K562 (cell line): ENCODE measurements around the gene DROSHA. TPM values are rescaled to one million over a fixed set of nuclear protein-coding genes. Genes with fewer than 3 reads are reported as not detected.

Experiments used
- ATAC-seq: fragments of 200-7000 bp; cut with Tn5 transposase; 3 replicates; pipeline ENCODE4 v1.9.1; 2020; ENCODE audit warnings: moderate library complexity
- BruUV-seq: library from RNA; stranded (reverse); fragments of 400-500 nt; replicated peaks from 2 replicates; lab custom pipeline; 2021; lab: Mats Ljungman, UMichigan
- CTCF ChIA-PET: fragments of 300-600 bp; formaldehyde crosslinking; extraction: SDS; loops from one replicate; lab custom pipeline; 2021; ENCODE audit warnings: low intra/inter-chr PET ratio; lab: Yijun Ruan, JAX
- POLR2A ChIA-PET: fragments of 300-600, 350-650 bp; sonication (Branson Sonifier 250); formaldehyde crosslinking; extraction: SDS; loops from one replicate; lab custom pipeline; 2021; ENCODE audit warnings: antibody characterized with exemption, inconsistent platforms; lab: Yijun Ruan, JAX
- DNase-seq, 4 experiments: peaks; one replicate each; pipeline versions ENCODE4 v3.0.0 to v3.0.0-alpha.2; 2011 to 2018; ENCODE audit warnings: low spot score in 3 of 4, mixed read lengths in 3 of 4; ENCODE audit errors: extremely low read depth in 1 of 4
- FAIRE-seq: peaks from 2 replicates; lab custom pipeline; 2011; peaks lifted over from hg19 to GRCh38; lab: Jason Lieb, UNC
- H2AFZ ChIP-seq: 2 replicates; pipeline ENCODE4 v1.6.0; 2011; ENCODE audit warnings: low read depth, low read length, control low read depth, inconsistent platforms
- H3K27ac ChIP-seq: fragments of 200-600 bp; 3 replicates; pipeline ENCODE4 v1.8.0; 2011; ENCODE audit warnings: low read depth, mild to moderate bottlenecking, control low read depth, inconsistent platforms, low read length, moderate library complexity, mixed read lengths; ENCODE audit errors: extremely low read depth
- H3K27me3 ChIP-seq, 2 experiments: fragments of 300-600 bp in 1 of 2; 2 replicates in 1 of 2; 3 replicates in 1 of 2; pipeline versions ENCODE4 v1.6.0 to v1.8.0; 2011; ENCODE audit warnings: inconsistent platforms in 2 of 2, low read length in 2 of 2, mild to moderate bottlenecking in 1 of 2, mixed read lengths in 1 of 2, moderate library complexity in 1 of 2; ENCODE audit not compliant: control insufficient read depth in 2 of 2, insufficient read depth in 2 of 2
- H3K36me3 ChIP-seq: fragments of 300-600 bp; 3 replicates; pipeline ENCODE4 v1.8.0; 2011; ENCODE audit warnings: mild to moderate bottlenecking, low read length, inconsistent platforms; ENCODE audit not compliant: control insufficient read depth, insufficient read depth
- H3K4me1 ChIP-seq, 2 experiments: fragments of 200-600 bp in 1 of 2; replicated peaks in 1 of 2; 2 replicates in 1 of 2; 3 replicates in 1 of 2; pipeline versions ENCODE4 v1.5.1 to v1.8.0; 2011; ENCODE audit warnings: inconsistent platforms in 2 of 2, low read length in 2 of 2, mild to moderate bottlenecking in 1 of 2, mixed read lengths in 1 of 2, moderate library complexity in 1 of 2; ENCODE audit not compliant: control insufficient read depth in 2 of 2, insufficient read depth in 2 of 2
- H3K4me2 ChIP-seq: 2 replicates; pipeline ENCODE4 v1.6.1; 2011; ENCODE audit warnings: low read length, control low read depth, inconsistent platforms, mixed read lengths; ENCODE audit not compliant: insufficient read depth
- H3K4me3 ChIP-seq: fragments of 200-600 bp; sonication (generic), shearing (Covaris generic); 2 replicates; pipeline ENCODE4 v1.5.1; 2016; ENCODE audit warnings: control low read depth, inconsistent platforms
- H3K79me2 ChIP-seq: fragments of 200-600 bp; 3 replicates; pipeline ENCODE4 v1.8.0; 2011; ENCODE audit warnings: low read length, inconsistent platforms; ENCODE audit not compliant: control insufficient read depth, insufficient read depth
- H3K9ac ChIP-seq, 2 experiments: 2 replicates each; pipeline versions ENCODE4 v1.6.0 to v1.6.1; 2011; ENCODE audit warnings: low read depth in 2 of 2, low read length in 2 of 2, control low read depth in 1 of 2, inconsistent platforms in 1 of 2, mild to moderate bottlenecking in 1 of 2, mixed read lengths in 1 of 2; ENCODE audit not compliant: insufficient read depth in 1 of 2
- H3K9me1 ChIP-seq: one replicate; pipeline ENCODE4 v1.6.0; 2011; ENCODE audit warnings: inconsistent platforms, mild to moderate bottlenecking, low read length, moderate library complexity; ENCODE audit not compliant: control insufficient read depth, insufficient read depth
- H3K9me3 ChIP-seq: replicated peaks from 2 replicates; pipeline ENCODE4 v1.5.1; 2011; ENCODE audit warnings: low read depth, low read length, inconsistent platforms; ENCODE audit not compliant: control insufficient read depth, insufficient read depth
- H4K20me1 ChIP-seq: replicated peaks from 2 replicates; pipeline ENCODE4 v1.6.1; 2011; ENCODE audit warnings: low read length, inconsistent platforms, mixed read lengths; ENCODE audit not compliant: control insufficient read depth, insufficient read depth
- CHCHD3 ChIP-seq: fragments of 250-450 bp; sonication (Bioruptor Pico); IDR thresholded peaks from 2 replicates; pipeline ENCODE4 v2.1.2; 2022; ENCODE audit warnings: mild to moderate bottlenecking
- FUS ChIP-seq: fragments of 200-400 bp; formaldehyde crosslinking; optimal IDR thresholded peaks from 2 replicates; pipeline ENCODE3; 2017; ENCODE audit warnings: low read depth, low read length
- GATAD2A ChIP-seq: fragments of 450-650 bp; IDR thresholded peaks from 2 replicates; pipeline ENCODE4 v1.6.1; 2017
- PML ChIP-seq: IDR thresholded peaks from 2 replicates; pipeline ENCODE4 v1.6.1; 2012; ENCODE audit warnings: low read length, inconsistent platforms
- RAD21 ChIP-seq, 2 experiments: fragments of 250-450 bp in 1 of 2; fragments of 450-650 bp in 1 of 2; sonication (Bioruptor Pico) in 1 of 2; formaldehyde crosslinking in 1 of 2; IDR thresholded peaks in 1 of 2; conservative IDR thresholded peaks in 1 of 2; 2 replicates each; pipeline versions ENCODE4 v1.4.0 to v1.8.0; 2020 to 2022; ENCODE audit warnings: mild to moderate bottlenecking in 2 of 2, moderate library complexity in 1 of 2
- TAF7 ChIP-seq: fragments of 450-650 bp; IDR thresholded peaks from 2 replicates; pipeline ENCODE4 v1.6.1; 2016; ENCODE audit warnings: missing genetic modification characterization, missing compliant biosample characterization
- ZNF280B ChIP-seq: fragments of 250-450 bp; sonication (Bioruptor Pico); IDR thresholded peaks from 2 replicates; pipeline ENCODE4 v1.5.1; 2021; ENCODE audit warnings: mild to moderate bottlenecking
- ZNF324 ChIP-seq: fragments of 250-450 bp; sonication (Bioruptor Pico); IDR thresholded peaks from 2 replicates; pipeline ENCODE4 v1.4.0; 2020; ENCODE audit warnings: mild to moderate bottlenecking
- ZNF449 ChIP-seq: fragments of 250-450 bp; sonication (Bioruptor Pico); IDR thresholded peaks from 2 replicates; pipeline ENCODE4 v1.8.0; 2022; ENCODE audit warnings: moderate library complexity, mild to moderate bottlenecking, inconsistent platforms
- ZNF551 ChIP-seq: fragments of 250-450 bp; sonication (Bioruptor Pico); IDR thresholded peaks from 2 replicates; pipeline ENCODE4 v1.5.0; 2021; ENCODE audit warnings: mild to moderate bottlenecking, moderate library complexity
- WGBS: fragments of 100-300 bp; shearing (Covaris generic); methylation state at CpG from one replicate; pipeline ENCODE4 v1.1.6; 2016; ENCODE audit warnings: low coverage, mixed read lengths; ENCODE audit not compliant: insufficient coverage; ENCODE audit errors: missing lambda C conversion rate; 5-methylcytosine and 5-hydroxymethylcytosine counted together
- in situ Hi-C: fragments of 300-500 bp; cut with MboI; formaldehyde crosslinking; loops from 4 replicates; pipeline ENCODE4 v1.15.0; 2018; ENCODE audit warnings: inconsistent platforms, mixed read lengths
- intact Hi-C: fragments of 100-400 bp; cut with micrococcal nuclease; formaldehyde crosslinking; loops from 2 replicates; pipeline ENCODE4 v1.14.2; 2022
- polyA plus RNA-seq, 8 experiments: library from polyadenylated mRNA; depleted of rRNA in 4 of 8; stranded (reverse) in 5 of 8; unstranded in 3 of 8; fragments of >200 nt; fragmentation: Nextera tagmentation in 2 of 8; fragmentation: Illumina TruSeq in 1 of 8; extraction: Ambion mirVana in 2 of 8; extraction: Trizol in 1 of 8; gene quantifications; 2 replicates each; pipeline versions ENCODE4 v1.2.1 to v1.2.3, GENCODE V29; 2011 to 2014; ENCODE audit warnings: inconsistent platforms in 1 of 8, missing spikeins in 1 of 8
- total RNA-seq, 7 experiments: library from RNA; depleted of rRNA in 6 of 7; stranded (reverse); fragments of >200 nt in 6 of 7; fragmentation: Illumina TruSeq in 2 of 7; extraction: Trizol in 2 of 7; gene quantifications; 2 replicates each; pipeline versions ENCODE4 v1.2.1 to v1.2.3, GENCODE V29; 2011 to 2021; ENCODE audit warnings: low replicate concordance in 1 of 7

Gene DROSHA
- total and polyA plus RNA-seq, 9 of the 15 experiments (the other 6 are each of a cell fraction or from before 2014, with no cell fraction given): 52.5 to 109 (median 68.9) TPM

- H3K27ac ChIP-seq: no peak overlapping the region
- ChIA-PET POLR2A (interaction anchor here (0.6 to 1.7 kb wide), 2 partner anchors 9 to 16 kb away, joined by 3 to 4 read pairs; no protein-coding TSS in a partner anchor), CTCF (no interaction called here)
- ATAC-seq (no peak), FAIRE-seq (no peak), DNase-seq (no peak)
- peaks cover 82% of the 10 kb centered on the region for H3K36me3 ChIP-seq
- H3K27me3 ChIP-seq: no peaks in the 10 kb centered on the region
- no peaks in the 10 kb centered on the region for H4K20me1 ChIP-seq
- WGBS: 63% methylated on average over 1 of the region's 1 CpG
- no peak overlapping the region for H3K9ac ChIP-seq
- H2AFZ ChIP-seq: no peak overlapping the region
- no peaks in the 10 kb centered on the region for H3K79me2 ChIP-seq
- in situ Hi-C loops (no loop called here), intact Hi-C loops (no loop called here)
- no peaks in the 10 kb centered on the region for H3K9me3 ChIP-seq
- TF ChIP-seq RAD21 (CRISPR knock-in tag; conservative IDR thresholded peaks at IDR 0.05 in 1 of 2, IDR thresholded peaks at IDR 0.05 in 1 of 2): no peak
- TF ChIP-seq CHCHD3 (CRISPR knock-in tag): no peak
- TF ChIP-seq TAF7: no peak
- TF ChIP-seq ZNF449 (CRISPR knock-in tag): no peak
- no peak for TF ChIP-seq ZNF280B (CRISPR knock-in tag)
- TF ChIP-seq PML: no peak
- no peak for TF ChIP-seq FUS
- no peak for TF ChIP-seq ZNF551 (CRISPR knock-in tag)
- no peak for TF ChIP-seq GATAD2A
- no peak for TF ChIP-seq ZNF324
- no TSS peak for BruUV-seq
- no peak overlapping the region for H3K4me3 ChIP-seq
- no peaks in the 10 kb centered on the region for H3K9me1 ChIP-seq
- H3K4me1 ChIP-seq: no peaks in the 10 kb centered on the region
- H3K4me2 ChIP-seq: no peak overlapping the region
Measured at GRCh38 chr5:31427724-31428309, 104.1 kb downstream of the DROSHA start.
